Measurements from ENCODE around the gene TAS2R13.

DNA sequence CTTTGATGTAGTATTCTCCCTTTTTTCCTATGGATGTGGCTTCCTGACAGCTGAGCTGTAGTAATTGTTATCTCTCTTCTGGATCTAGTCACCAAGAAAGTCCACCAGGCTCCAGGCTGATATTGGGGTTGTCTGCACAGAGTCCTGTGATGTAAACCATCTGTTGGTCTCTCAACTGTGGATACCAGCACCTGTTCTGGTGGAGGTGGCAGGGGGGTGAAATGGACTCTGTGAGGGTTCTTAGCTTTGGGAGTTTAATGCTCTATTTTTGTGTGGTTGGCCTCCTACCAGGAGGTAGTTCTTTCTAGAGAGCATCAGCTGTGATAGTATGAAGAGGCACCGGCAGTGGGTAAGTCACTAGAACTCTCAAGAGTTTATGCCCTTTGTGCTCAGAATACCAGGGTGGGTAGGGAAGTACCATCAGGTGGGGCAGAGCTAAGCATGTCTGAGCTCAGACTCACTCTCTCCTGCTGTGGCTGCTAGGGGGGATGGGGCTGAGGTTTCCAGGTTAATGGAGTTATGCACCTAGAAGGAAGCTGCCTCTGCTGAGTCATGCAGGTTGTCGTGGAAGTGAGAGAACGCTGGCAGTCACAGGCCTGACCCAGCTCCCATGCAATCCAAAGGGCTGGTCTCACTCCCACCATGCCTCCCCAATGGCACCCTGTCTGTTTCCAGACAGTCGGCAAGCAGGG lies 32.7 kb upstream of the TAS2R13 start:
- TF ChIP-seq, protein P1, sequence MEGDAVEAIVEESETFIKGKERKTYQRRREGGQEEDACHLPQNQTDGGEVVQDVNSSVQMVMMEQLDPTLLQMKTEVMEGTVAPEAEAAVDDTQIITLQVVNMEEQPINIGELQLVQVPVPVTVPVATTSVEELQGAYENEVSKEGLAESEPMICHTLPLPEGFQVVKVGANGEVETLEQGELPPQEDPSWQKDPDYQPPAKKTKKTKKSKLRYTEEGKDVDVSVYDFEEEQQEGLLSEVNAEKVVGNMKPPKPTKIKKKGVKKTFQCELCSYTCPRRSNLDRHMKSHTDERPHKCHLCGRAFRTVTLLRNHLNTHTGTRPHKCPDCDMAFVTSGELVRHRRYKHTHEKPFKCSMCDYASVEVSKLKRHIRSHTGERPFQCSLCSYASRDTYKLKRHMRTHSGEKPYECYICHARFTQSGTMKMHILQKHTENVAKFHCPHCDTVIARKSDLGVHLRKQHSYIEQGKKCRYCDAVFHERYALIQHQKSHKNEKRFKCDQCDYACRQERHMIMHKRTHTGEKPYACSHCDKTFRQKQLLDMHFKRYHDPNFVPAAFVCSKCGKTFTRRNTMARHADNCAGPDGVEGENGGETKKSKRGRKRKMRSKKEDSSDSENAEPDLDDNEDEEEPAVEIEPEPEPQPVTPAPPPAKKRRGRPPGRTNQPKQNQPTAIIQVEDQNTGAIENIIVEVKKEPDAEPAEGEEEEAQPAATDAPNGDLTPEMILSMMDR (IDR thresholded peaks at IDR 0.05): no peak
- TF ChIP-seq ZFX (IDR thresholded peaks at IDR 0.05; ENCODE audit: borderline replicate concordance): no peak

All from 22Rv1 (cell line).